HepG2 (cell line): Measurements from ENCODE around the gene STX10. TPM values are rescaled to one million over a fixed set of nuclear protein-coding genes. Genes with fewer than 3 reads are reported as not detected.

ENCODE experiments used
- ATAC-seq: fragments of 200-7000 bp; cut with Tn5 transposase; 3 replicates; pipeline ENCODE4 v1.9.1; 2020; ENCODE audit warnings: mild to moderate bottlenecking, moderate library complexity
- BruUV-seq: library from RNA; stranded (reverse); fragments of 400-500 nt; replicated peaks from 2 replicates; lab custom pipeline; 2021; lab: Mats Ljungman, UMichigan
- CTCF ChIA-PET: fragments of 300-600 bp; formaldehyde crosslinking; extraction: SDS; loops from one replicate; lab custom pipeline; 2021; ENCODE audit warnings: low total read pairs, inconsistent platforms, low intra/inter-chr PET ratio; lab: Yijun Ruan, JAX
- POLR2A ChIA-PET: fragments of 350-600 bp; sonication (Branson Sonifier 250); formaldehyde crosslinking; loops from one replicate; lab custom pipeline; 2020; ENCODE audit warnings: antibody characterized with exemption, inconsistent platforms; lab: Yijun Ruan, JAX
- DNase-seq: peaks from one replicate; pipeline ENCODE4 v3.0.0-alpha.2; 2015; ENCODE audit warnings: low spot score
- FAIRE-seq: peaks from 3 replicates; lab custom pipeline; 2011; peaks lifted over from hg19 to GRCh38; lab: Jason Lieb, UNC
- H2AFZ ChIP-seq: one replicate; pipeline ENCODE4 v1.6.1; 2011; ENCODE audit warnings: low read length, inconsistent platforms
- H3K27ac ChIP-seq: fragments of 300-600 bp; 3 replicates; pipeline ENCODE4 v1.8.0; 2011; ENCODE audit warnings: mixed run types, mild to moderate bottlenecking, mixed read lengths, low read length, inconsistent platforms; ENCODE audit not compliant: insufficient read depth; ENCODE audit errors: extremely low read length
- H3K27me3 ChIP-seq, 2 experiments: fragments of 200-600 bp in 1 of 2; 2 replicates in 1 of 2; 3 replicates in 1 of 2; pipeline versions ENCODE4 v1.6.0 to v1.8.0; 2011; ENCODE audit warnings: low read length in 2 of 2, mild to moderate bottlenecking in 2 of 2, moderate library complexity in 2 of 2, inconsistent platforms in 1 of 2; ENCODE audit not compliant: insufficient read depth in 2 of 2, control insufficient read depth in 1 of 2
- H3K36me3 ChIP-seq, 2 experiments: fragments of 200-600 bp in 1 of 2; replicated peaks in 1 of 2; 2 replicates in 1 of 2; 3 replicates in 1 of 2; pipeline versions ENCODE4 v1.5.1 to v1.8.0; 2011; ENCODE audit warnings: low read length in 2 of 2, inconsistent platforms in 1 of 2; ENCODE audit not compliant: insufficient read depth in 2 of 2, control insufficient read depth in 1 of 2
- H3K4me1 ChIP-seq: 2 replicates; pipeline ENCODE4 v1.5.1; 2012; ENCODE audit warnings: low read length, inconsistent platforms; ENCODE audit not compliant: insufficient read depth
- H3K4me2 ChIP-seq: 2 replicates; pipeline ENCODE4 v1.6.0; 2011; ENCODE audit warnings: low read depth, low read length, inconsistent platforms
- H3K4me3 ChIP-seq, 3 experiments: fragments of 200-600 bp in 1 of 3; sonication (generic), shearing (Covaris generic) in 1 of 3; replicated peaks in 1 of 3; 2 replicates each; pipeline ENCODE4 v1.5.1; 2011 to 2016; ENCODE audit warnings: low read length in 3 of 3, inconsistent platforms in 2 of 3, low read depth in 2 of 3, mild to moderate bottlenecking in 2 of 3, control low read depth in 1 of 3, mixed read lengths in 1 of 3; ENCODE audit not compliant: insufficient read depth in 1 of 3
- H3K79me2 ChIP-seq: one replicate; pipeline ENCODE4 v1.6.1; 2011; ENCODE audit warnings: low read length, inconsistent platforms; ENCODE audit not compliant: insufficient read depth
- H3K9ac ChIP-seq: 2 replicates; pipeline ENCODE4 v1.6.0; 2011; ENCODE audit warnings: mild to moderate bottlenecking, low read depth, low read length, inconsistent platforms; ENCODE audit not compliant: insufficient read depth
- H3K9me3 ChIP-seq: 2 replicates; pipeline ENCODE4 v1.5.1; 2012; ENCODE audit warnings: mild to moderate bottlenecking, low read length
- H4K20me1 ChIP-seq: 2 replicates; pipeline ENCODE4 v1.6.0; 2011; ENCODE audit warnings: inconsistent platforms, mild to moderate bottlenecking, low read length, moderate library complexity; ENCODE audit not compliant: insufficient read depth
- AGO1 ChIP-seq: fragments of 200-400 bp; formaldehyde crosslinking; IDR thresholded peaks from 2 replicates; pipeline ENCODE4 v1.6.1; 2017; ENCODE audit warnings: mild to moderate bottlenecking, low read depth, low read length, moderate library complexity; ENCODE audit not compliant: poor library complexity, severe bottlenecking
- JUN ChIP-seq: sonication (generic); formaldehyde crosslinking; IDR thresholded peaks from 2 replicates; pipeline ENCODE4 v1.4.0; 2020; ENCODE audit warnings: mild to moderate bottlenecking, missing genetic modification reagents
- KIAA2018 ChIP-seq: sonication (generic); formaldehyde crosslinking; IDR thresholded peaks from 2 replicates; pipeline ENCODE4 v1.5.0; 2020; ENCODE audit warnings: mild to moderate bottlenecking, missing genetic modification reagents, borderline replicate concordance
- RBM22 ChIP-seq: fragments of 200-400 bp; formaldehyde crosslinking; optimal IDR thresholded peaks from 2 replicates; pipeline ENCODE3; 2017; ENCODE audit warnings: mild to moderate bottlenecking, low read length, moderate library complexity
- RFX5 ChIP-seq: IDR thresholded peaks from 2 replicates; pipeline ENCODE4 v1.6.1; 2011; ENCODE audit warnings: low read depth, low read length, improper control_type of control experiment
- TERF1 ChIP-seq: sonication (generic); formaldehyde crosslinking; IDR thresholded peaks from 2 replicates; pipeline ENCODE4 v1.8.0; 2022; ENCODE audit warnings: mild to moderate bottlenecking, missing genetic modification reagents, moderate library complexity
- ZBTB44 ChIP-seq: sonication (generic); formaldehyde crosslinking; IDR thresholded peaks from 2 replicates; pipeline ENCODE4 v1.4.0; 2020; ENCODE audit warnings: missing genetic modification reagents
- ZNF235 ChIP-seq: sonication (generic); formaldehyde crosslinking; IDR thresholded peaks from 2 replicates; pipeline ENCODE4 v1.8.1; 2023; ENCODE audit warnings: mild to moderate bottlenecking, missing genetic modification reagents, borderline replicate concordance
- ZNF3 ChIP-seq: IDR thresholded peaks from 2 replicates; pipeline ENCODE4 v1.7.0; 2017; ENCODE audit warnings: inconsistent platforms
- ZNF576 ChIP-seq: sonication (generic); formaldehyde crosslinking; IDR thresholded peaks from 2 replicates; pipeline ENCODE4 v1.4.0; 2020; ENCODE audit warnings: mild to moderate bottlenecking, missing genetic modification reagents
- ZNF589 ChIP-seq: sonication (generic); formaldehyde crosslinking; conservative IDR thresholded peaks from 2 replicates; pipeline ENCODE4 v1.8.0; 2022; ENCODE audit warnings: mild to moderate bottlenecking, moderate library complexity, missing genetic modification reagents
- ZNF644 ChIP-seq: IDR thresholded peaks from 2 replicates; pipeline ENCODE4 v1.6.1; 2016; ENCODE audit warnings: low read depth
- WGBS: methylation state at CpG from one replicate; pipeline ENCODE4 v1.1.6; 2017; ENCODE audit warnings: low lambda C conversion rate; 5-methylcytosine and 5-hydroxymethylcytosine counted together
- in situ Hi-C: cut with HindIII; loops from 2 replicates; pipeline ENCODE4 v1.10.0; 2017; ENCODE audit warnings: low pct_unique_long_range_greater_than_20kb; ENCODE audit not compliant: extremely low pct_ligation_motif_present
- intact Hi-C: fragments of 100-400 bp; cut with micrococcal nuclease; formaldehyde crosslinking; loops from one replicate; pipeline ENCODE4 v1.10.0; 2022; ENCODE audit not compliant: unreplicated experiment
- polyA plus RNA-seq, 8 experiments: library from polyadenylated mRNA; depleted of rRNA in 3 of 8; stranded (reverse) in 7 of 8; unstranded in 1 of 8; fragments of >200 nt; fragmentation: Illumina TruSeq in 4 of 8; extraction: Trizol in 4 of 8; gene quantifications; 2 replicates each; pipeline versions ENCODE4 v1.2.1 to v1.2.3, GENCODE V29; 2011 to 2016; ENCODE audit warnings: low read depth in 4 of 8, missing spikeins in 1 of 8, mixed read lengths in 1 of 8; ENCODE audit not compliant: insufficient read depth in 1 of 8
- total RNA-seq, 5 experiments: library from RNA; depleted of rRNA; stranded (reverse); fragments of >200 nt; fragmentation: Illumina TruSeq; extraction: Trizol; gene quantifications; 2 replicates each; pipeline ENCODE4 v1.2.3, GENCODE V29; 2016; ENCODE audit warnings: low read depth in 1 of 5

Gene STX10
- total and polyA plus RNA-seq, 2 of the 13 experiments (the other 11 are each of a cell fraction or from before 2014, with no cell fraction given), result 47.9 to 66.4 TPM

- Histone ChIP-seq H4K20me1 (no peaks in the 10 kb centered on the region), H3K9ac (no peak overlapping the region)
- POLR2A ChIA-PET, result interaction anchor here (1.3 kb wide), 1 partner anchor 22 kb away, joined by 3 read pairs; no protein-coding TSS in a partner anchor
- TF ChIP-seq RFX5, result no peak
- no peak for TF ChIP-seq RBM22
- TF ChIP-seq ZNF576 (CRISPR knock-in tag), result no peak
- TF ChIP-seq TERF1 (CRISPR knock-in tag), result no peak
- TF ChIP-seq AGO1, result no peak
- no peak for TF ChIP-seq JUN (CRISPR knock-in tag)
- TF ChIP-seq ZNF3 (CRISPR knock-in tag), result no peak
- TF ChIP-seq ZNF589, result no peak
- TF ChIP-seq ZBTB44 (CRISPR knock-in tag), result no peak
- TF ChIP-seq KIAA2018, result no peak
- no peak for TF ChIP-seq ZNF235
- no peak for TF ChIP-seq ZNF644 (CRISPR knock-in tag)
Measured at GRCh38 chr19:13146763-13147563, 3.2 kb downstream of the STX10 start.

More at GRCh38 chr19:13146763-13147563, 3.2 kb downstream of the STX10 start:
- no TSS peak for BruUV-seq
- peaks cover 22% of the 10 kb centered on the region for H3K4me1 ChIP-seq
- H3K27me3 ChIP-seq, result no peaks in the 10 kb centered on the region; a peak in 1 of 5 replicates
- ATAC-seq, result no peak
- no peak for FAIRE-seq
- H2AFZ ChIP-seq, result no peak overlapping the region
- H3K9me3 ChIP-seq, result no peaks in the 10 kb centered on the region
- peaks cover 19% of the 10 kb centered on the region for H3K79me2 ChIP-seq
- no peak overlapping the region for H3K4me3 ChIP-seq
- CTCF ChIA-PET, result no interaction called here
- DNase-seq, result no peak
- peaks cover 6 to 13% of the 10 kb centered on the region in 2 experiments; a peak in 4 of 5 replicates for H3K36me3 ChIP-seq
- intact Hi-C loops (no loop called here), in situ Hi-C loops (no loop called here)
- H3K4me2 ChIP-seq, result no peak overlapping the region
- WGBS, result 90% methylated on average over 16 of the region's 16 CpGs
- no peak overlapping the region for H3K27ac ChIP-seq
